ENCODE measurements around the gene CNN1.
A peak's percentile ranks its signal among the peaks of the same experiment; 100 is the strongest.

The CNN1 gene

GRCh38 chr19:11506967-11507366 is 31.7 kb upstream of the CNN1 start:
- DNase-seq (ENCODE audit: low read depth), result no peak
- no peak for TF ChIP-seq CTCF (IDR thresholded peaks at IDR 0.05; ENCODE audit: low read length, missing control alignments)
- H3K4me3 ChIP-seq (replicated peaks; ENCODE audit: low read depth, low read length), result no peak overlapping the region

- no peak overlapping the region for H3K4me3 ChIP-seq (replicated peaks; ENCODE audit: low read depth, low read length)
- TF ChIP-seq CTCF (IDR thresholded peaks at IDR 0.05; ENCODE audit: low read length, missing control alignments), result no peak
- DNase-seq (ENCODE audit: low read depth), result no peak
These were observed 31.1 kb upstream of the CNN1 start for GRCh38 chr19:11507370-11508078.

- TF ChIP-seq CTCF (IDR thresholded peaks at IDR 0.05; ENCODE audit: low read length, missing control alignments), result no peak
- no peak for DNase-seq (ENCODE audit: low read depth)
- no peak overlapping the region for H3K4me3 ChIP-seq (replicated peaks; ENCODE audit: low read depth, low read length)
These were observed 28.2 kb upstream of the CNN1 start for GRCh38 chr19:11510444-11510843.

- DNase-seq (ENCODE audit: low read depth), result no peak
- no peak overlapping the region for H3K4me3 ChIP-seq (replicated peaks; ENCODE audit: low read depth, low read length)
- TF ChIP-seq CTCF (IDR thresholded peaks at IDR 0.05; ENCODE audit: low read length, missing control alignments), result no peak
These were observed 24.7 kb upstream of the CNN1 start for GRCh38 chr19:11513946-11514345.

- H3K4me3 ChIP-seq (replicated peaks; ENCODE audit: low read depth, low read length), result no peak overlapping the region
- DNase-seq (ENCODE audit: low read depth), result no peak
- TF ChIP-seq CTCF (IDR thresholded peaks at IDR 0.05; ENCODE audit: low read length, missing control alignments), result no peak
These were observed 19.5 kb upstream of the CNN1 start for GRCh38 chr19:11519138-11519537.

- TF ChIP-seq CTCF (IDR thresholded peaks at IDR 0.05; ENCODE audit: low read length, missing control alignments), result no peak
- peak; percentile 99 for DNase-seq (ENCODE audit: low read depth)
- peak within 1 kb of the TSS; percentile 81 for H3K4me3 ChIP-seq (replicated peaks; ENCODE audit: low read depth, low read length)
These were observed 9.9 kb upstream of the CNN1 start, which contains the start of gene ECSIT for GRCh38 chr19:11528551-11529341. TSS of gene ECSIT (minus strand) at chr19:11529134. CDS start at chr19:11519170, 9,964 bp downstream.

Measured in fibroblast of pulmonary artery (primary cell).